K562 (cell line): ENCODE results near the gene ARL10. TPM values are rescaled to one million over a fixed set of nuclear protein-coding genes. Genes with fewer than 3 reads are reported as not detected.

Experiments used
- ARHGAP35 ChIP-seq: fragments of 450-650 bp; IDR thresholded peaks from 2 replicates; pipeline ENCODE4 v1.6.1; 2018; ENCODE audit not compliant: partially characterized antibody
- BCOR ChIP-seq: fragments of 450-650 bp; IDR thresholded peaks from 2 replicates; pipeline ENCODE4 v1.6.1; 2016
- CBX5 ChIP-seq: IDR thresholded peaks from 2 replicates; pipeline ENCODE4 v1.6.1; 2014; ENCODE audit warnings: low read depth, borderline replicate concordance
- CBX8 ChIP-seq: fragments of 200-600 bp; sonication (generic); IDR thresholded peaks from 2 replicates; pipeline ENCODE4 v1.6.1; 2012; ENCODE audit warnings: borderline replicate concordance, mixed run types, low read depth, mild to moderate bottlenecking, moderate library complexity, mixed read lengths, low read length, control low read depth, inconsistent platforms; ENCODE audit not compliant: poor library complexity, severe bottlenecking; ENCODE audit errors: extremely low read depth
- CREB5 ChIP-seq: fragments of 250-450 bp; sonication (Bioruptor Pico); IDR thresholded peaks from 2 replicates; pipeline ENCODE4 v1.5.0; 2020; ENCODE audit warnings: mild to moderate bottlenecking
- FUS ChIP-seq: fragments of 200-400 bp; formaldehyde crosslinking; optimal IDR thresholded peaks from 2 replicates; pipeline ENCODE3; 2017; ENCODE audit warnings: low read depth, low read length
- GABPB1 ChIP-seq: sonication (generic); formaldehyde crosslinking; IDR thresholded peaks from 2 replicates; pipeline ENCODE4 v1.8.0; 2022; ENCODE audit warnings: mild to moderate bottlenecking, missing genetic modification reagents
- HMG20A ChIP-seq: fragments of 450-650 bp; formaldehyde crosslinking; conservative IDR thresholded peaks from 2 replicates; pipeline ENCODE4 v1.4.0; 2020; ENCODE audit warnings: mild to moderate bottlenecking, mixed read lengths
- HSF4 ChIP-seq: fragments of 250-450 bp; sonication (Bioruptor Pico); IDR thresholded peaks from 2 replicates; pipeline ENCODE4 v2.1.2; 2022; ENCODE audit warnings: mild to moderate bottlenecking, moderate library complexity, borderline replicate concordance
- KAT2B ChIP-seq: IDR thresholded peaks from one replicate; pipeline ENCODE4 v1.6.1; 2012; ENCODE audit warnings: low read depth, mild to moderate bottlenecking, control low read depth, inconsistent platforms, low read length, moderate library complexity
- KDM2B ChIP-seq: fragments of 250-450 bp; sonication (Bioruptor Pico); IDR thresholded peaks from 2 replicates; pipeline ENCODE4 v1.8.0; 2021; ENCODE audit warnings: mild to moderate bottlenecking, moderate library complexity
- MXI1 ChIP-seq: IDR thresholded peaks from 2 replicates; pipeline ENCODE4 v1.6.1; 2011; ENCODE audit warnings: low read depth, mild to moderate bottlenecking, improper control_type of control experiment, low read length
- PBX2 ChIP-seq, 2 experiments: IDR thresholded peaks in 1 of 2; conservative IDR thresholded peaks in 1 of 2; 2 replicates each; pipeline ENCODE4 v1.6.1; 2016; ENCODE audit warnings: low read depth in 2 of 2, mild to moderate bottlenecking in 1 of 2, missing compliant biosample characterization in 1 of 2, missing genetic modification characterization in 1 of 2, moderate library complexity in 1 of 2
- RCOR1 ChIP-seq, 2 experiments: IDR thresholded peaks; 2 replicates each; pipeline ENCODE4 v1.6.1; 2012; ENCODE audit warnings: low read depth in 2 of 2, low read length in 2 of 2, borderline replicate concordance in 1 of 2, improper control_type of control experiment in 1 of 2
- SMARCA4 ChIP-seq: fragments of 450-650 bp; IDR thresholded peaks from 2 replicates; pipeline ENCODE4 v1.6.1; 2016
- SNIP1 ChIP-seq: fragments of 450-650 bp; IDR thresholded peaks from 2 replicates; pipeline ENCODE4 v1.7.1; 2017; ENCODE audit warnings: low read depth, mild to moderate bottlenecking
- STAG1 ChIP-seq: sonication (generic); formaldehyde crosslinking; IDR thresholded peaks from 2 replicates; pipeline ENCODE4 v1.5.0; 2020; ENCODE audit warnings: missing genetic modification reagents, borderline replicate concordance
- XRCC3 ChIP-seq: fragments of 450-650 bp; IDR thresholded peaks from 2 replicates; pipeline ENCODE4 v1.6.1; 2017; ENCODE audit warnings: mild to moderate bottlenecking, moderate library complexity
- ZFP36 ChIP-seq: fragments of 150-350 bp; IDR thresholded peaks from 2 replicates; pipeline ENCODE4 v1.6.1; 2018; ENCODE audit warnings: low read length, low read depth; ENCODE audit not compliant: partially characterized antibody
- ZNF12 ChIP-seq: sonication (generic); formaldehyde crosslinking; IDR thresholded peaks from 2 replicates; pipeline ENCODE4 v1.4.0; 2020; ENCODE audit warnings: mild to moderate bottlenecking, missing genetic modification reagents
- ZNF184 ChIP-seq: sonication (generic); formaldehyde crosslinking; IDR thresholded peaks from 2 replicates; pipeline ENCODE4 v1.5.0; 2020; ENCODE audit warnings: missing genetic modification reagents
- ZNF239 ChIP-seq: fragments of 250-450 bp; sonication (Bioruptor Pico); IDR thresholded peaks from 2 replicates; pipeline ENCODE4 v1.4.0; 2020; ENCODE audit warnings: mild to moderate bottlenecking
- ZNF324 ChIP-seq: fragments of 250-450 bp; sonication (Bioruptor Pico); IDR thresholded peaks from 2 replicates; pipeline ENCODE4 v1.4.0; 2020; ENCODE audit warnings: mild to moderate bottlenecking
- ZNF444 ChIP-seq: fragments of 250-450 bp; sonication (Bioruptor Pico); IDR thresholded peaks from 2 replicates; pipeline ENCODE4 v1.4.0; 2020; ENCODE audit warnings: mild to moderate bottlenecking, moderate library complexity
- ZNF644 ChIP-seq: fragments of 200-800 bp; sonication (Bioruptor generic); IDR thresholded peaks from 2 replicates; pipeline ENCODE4 v1.6.1; 2016; ENCODE audit warnings: low read depth, missing genetic modification characterization, missing compliant biosample characterization
- polyA plus RNA-seq, 8 experiments: library from polyadenylated mRNA; depleted of rRNA in 4 of 8; stranded (reverse) in 5 of 8; unstranded in 3 of 8; fragments of >200 nt; fragmentation: Nextera tagmentation in 2 of 8; fragmentation: Illumina TruSeq in 1 of 8; extraction: Ambion mirVana in 2 of 8; extraction: Trizol in 1 of 8; gene quantifications; 2 replicates each; pipeline versions ENCODE4 v1.2.1 to v1.2.3, GENCODE V29; 2011 to 2014; ENCODE audit warnings: inconsistent platforms in 1 of 8, missing spikeins in 1 of 8
- total RNA-seq, 7 experiments: library from RNA; depleted of rRNA in 6 of 7; stranded (reverse); fragments of >200 nt in 6 of 7; fragmentation: Illumina TruSeq in 2 of 7; extraction: Trizol in 2 of 7; gene quantifications; 2 replicates each; pipeline versions ENCODE4 v1.2.1 to v1.2.3, GENCODE V29; 2011 to 2021; ENCODE audit warnings: low replicate concordance in 1 of 7

The ARL10 gene
- total and polyA plus RNA-seq, 9 of the 15 experiments (the other 6 are each of a cell fraction or from before 2014, with no cell fraction given), result under 0.01 to 0.40 (median 0.34) TPM; not detected in 3

- TF ChIP-seq STAG1 (CRISPR knock-in tag) (peak; percentile 69), ZNF239 (no peak; the same call in 1 of the 2 replicates), SNIP1 (no peak), HMG20A (CRISPR knock-in tag) (no peak), ARHGAP35 (no peak), HSF4 (CRISPR knock-in tag) (no peak), CBX8 (no peak), CBX5 (no peak), GABPB1 (CRISPR knock-in tag) (peak; percentile 18; the same call in 1 of the 2 replicates), SMARCA4 (no peak), ZNF324 (CRISPR knock-in tag) (no peak), ZNF12 (CRISPR knock-in tag) (no peak), CREB5 (CRISPR knock-in tag) (no peak), ZNF184 (CRISPR knock-in tag) (no peak), ZFP36 (no peak), KAT2B (no peak), MXI1 (no peak), ZNF444 (no peak), ZNF644 (no peak), FUS (no peak), XRCC3 (no peak), BCOR (no peak), RCOR1 (IDR thresholded peaks at IDR 0.05; ENCODE audit: borderline replicate concordance in 1 of 2, low read depth in 2 of 2, low read length in 2 of 2) (peak in 1 of 2 experiments; percentile 52; a peak in 2 of 4 replicates), PBX2 (CRISPR knock-in tag; IDR thresholded peaks at IDR 0.05; ENCODE audit: low read depth) (no peak), PBX2 (tag; conservative IDR thresholded peaks at IDR 0.05; ENCODE audit: low read depth) (no peak), KDM2B (CRISPR knock-in tag) (peak; percentile 15; the same call in 1 of the 2 replicates)
Observed at GRCh38 chr5:176415952-176416924, 51.0 kb downstream of the ARL10 start, which contains the start of gene CLTB (continued).
